Mucosa of gallbladder (tissue), 1 donor: Measurements from ENCODE around the gene GPR4. TPM values are rescaled to one million over a fixed set of nuclear protein-coding genes. Genes with fewer than 3 reads are reported as not detected.

Source experiments
- DNase-seq: peaks from one replicate; pipeline ENCODE4 v3.0.0-alpha.2; 2020; ENCODE audit warnings: low spot score
- total RNA-seq: library from RNA; stranded (reverse); gene quantifications from one replicate; pipeline ENCODE4 v1.2.1, GENCODE V29; 2021
- donor health status: DM: no; HTN: no; CAD: no.

The GPR4 gene
- total RNA-seq, 1 donor from 2014 or later = 2.2 TPM

DNA sequence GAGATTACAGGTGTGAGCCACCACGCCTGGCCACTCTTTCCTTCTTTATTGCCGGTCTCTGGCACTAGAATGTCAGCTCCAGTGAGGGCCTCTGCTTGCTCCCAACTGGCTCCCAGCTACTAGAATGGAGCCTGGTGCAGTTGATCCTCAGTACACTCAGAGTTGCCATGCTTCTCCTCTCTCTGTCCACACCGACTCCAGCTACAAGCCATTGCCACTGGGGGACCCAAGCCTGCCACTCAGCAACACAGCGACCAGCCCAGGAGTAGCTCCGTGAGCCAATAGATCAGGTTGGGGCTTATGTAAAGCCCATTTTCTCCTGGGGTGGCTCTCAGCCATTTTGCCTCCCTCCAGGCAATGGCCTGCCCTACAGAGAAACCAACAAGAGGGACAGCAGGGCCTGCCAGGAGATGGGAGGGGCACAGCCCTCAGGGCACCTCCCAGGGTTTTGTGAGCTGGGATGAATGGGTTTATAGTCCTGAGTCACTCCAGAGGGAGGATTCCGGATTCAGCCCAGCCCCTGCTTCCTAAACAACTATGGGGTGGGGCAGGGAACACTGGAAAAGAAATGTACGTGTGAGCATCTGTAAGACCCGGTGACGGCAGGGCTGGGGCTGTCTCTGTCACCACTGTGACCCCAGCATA lies 53.9 kb downstream of the GPR4 start:
- no peak for DNase-seq

DNA sequence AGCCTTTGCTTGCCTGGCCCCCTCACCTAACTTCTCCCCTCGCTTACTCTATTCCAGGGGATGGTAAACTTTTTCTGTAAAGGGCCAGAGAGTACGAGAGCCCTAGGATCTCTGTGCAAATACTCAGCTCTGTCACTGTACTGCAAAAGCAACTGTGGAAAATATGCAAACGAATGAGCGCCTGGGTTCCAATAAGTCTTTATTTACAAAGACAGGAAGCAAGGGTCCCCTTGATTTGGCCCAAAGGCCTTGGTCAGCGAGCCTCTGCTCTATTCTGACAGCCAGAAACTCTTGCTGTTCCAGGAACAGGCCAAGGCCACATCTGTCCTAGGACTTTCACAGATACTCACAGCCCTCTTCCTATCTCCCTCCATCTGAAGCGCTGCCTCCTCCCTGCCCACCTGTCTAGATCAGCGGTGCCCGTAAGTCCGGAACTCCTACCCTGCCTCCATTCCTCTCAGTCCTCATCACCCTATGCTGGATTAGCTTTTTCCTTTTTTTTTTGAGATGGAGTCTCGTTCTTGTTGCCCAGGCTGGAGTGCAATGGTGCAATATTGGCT lies 54.7 kb downstream of the GPR4 start:
- DNase-seq = no peak

DNA sequence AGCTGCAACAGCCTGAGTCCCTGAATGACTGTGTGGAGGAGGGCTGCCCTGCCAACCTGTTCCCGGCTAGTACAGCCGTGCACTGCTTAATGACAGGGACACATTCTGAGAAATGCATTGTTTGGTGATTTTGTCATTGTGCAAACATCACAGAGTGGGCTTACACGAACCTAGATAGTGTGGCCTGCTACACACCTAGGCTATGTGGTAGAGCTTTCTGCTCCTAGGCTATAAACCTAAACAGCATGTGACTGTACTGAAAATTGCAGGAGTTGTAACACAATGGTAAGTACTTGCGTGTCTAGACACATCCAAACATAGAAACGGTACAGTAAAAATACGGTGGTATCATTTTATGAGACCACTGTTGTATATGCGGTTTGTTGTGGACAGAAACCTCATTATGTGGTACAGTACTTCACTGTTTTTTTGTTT lies 59.8 kb downstream of the GPR4 start:
- no peak for DNase-seq

Other genes starting within 250 kb of the GPR4 start
- 23.8 TPM for gene ERCC2, start 231.6 kb downstream of the GPR4 start, total RNA-seq
- gene PPP1R13L, start 197.1 kb downstream of the GPR4 start, total RNA-seq = 54.2 TPM
- gene POLR1G, start 195.6 kb downstream of the GPR4 start, total RNA-seq = 4.9 TPM
- 57.0 TPM for gene ERCC1, start 178.3 kb downstream of the GPR4 start, total RNA-seq
- 7.2 TPM for gene FOSB, start 134.2 kb downstream of the GPR4 start, total RNA-seq
- gene RTN2, start 105.2 kb downstream of the GPR4 start, total RNA-seq = 10.7 TPM
- gene PPM1N, start 103.8 kb downstream of the GPR4 start, total RNA-seq = 2.2 TPM
- gene VASP, start 94.7 kb downstream of the GPR4 start, total RNA-seq = 137 TPM
- gene OPA3, start 17.4 kb downstream of the GPR4 start, total RNA-seq = 11.5 TPM
- 68.4 TPM for gene EML2, start 37.2 kb upstream of the GPR4 start, total RNA-seq
- 10.3 TPM for gene GIPR, start 66.0 kb upstream of the GPR4 start, total RNA-seq
- 269 TPM for gene SNRPD2, start 89.7 kb upstream of the GPR4 start, total RNA-seq
- gene QPCTL, start 90.5 kb upstream of the GPR4 start, total RNA-seq = 8.0 TPM
- 22.0 TPM for gene FBXO46, start 128.7 kb upstream of the GPR4 start, total RNA-seq
- not detected for gene MEIOSIN, start 131.2 kb upstream of the GPR4 start, total RNA-seq
- 29.6 TPM for gene SIX5, start 167.0 kb upstream of the GPR4 start, total RNA-seq
- 163 TPM for gene DMPK, start 180.3 kb upstream of the GPR4 start, total RNA-seq
- 66.0 TPM for gene DMWD, start 190.6 kb upstream of the GPR4 start, total RNA-seq
- gene RSPH6A, start 213.1 kb upstream of the GPR4 start, total RNA-seq = 0.09 TPM